NCI-H2227 (cell line): ENCODE results near the gene PACRG.

Source experiments
- DNase-seq: peaks from one replicate; lab custom pipeline; 2025; ENCODE audit not compliant: unreplicated experiment; lab: John Stamatoyannopoulos, UW

The PACRG gene

DNA sequence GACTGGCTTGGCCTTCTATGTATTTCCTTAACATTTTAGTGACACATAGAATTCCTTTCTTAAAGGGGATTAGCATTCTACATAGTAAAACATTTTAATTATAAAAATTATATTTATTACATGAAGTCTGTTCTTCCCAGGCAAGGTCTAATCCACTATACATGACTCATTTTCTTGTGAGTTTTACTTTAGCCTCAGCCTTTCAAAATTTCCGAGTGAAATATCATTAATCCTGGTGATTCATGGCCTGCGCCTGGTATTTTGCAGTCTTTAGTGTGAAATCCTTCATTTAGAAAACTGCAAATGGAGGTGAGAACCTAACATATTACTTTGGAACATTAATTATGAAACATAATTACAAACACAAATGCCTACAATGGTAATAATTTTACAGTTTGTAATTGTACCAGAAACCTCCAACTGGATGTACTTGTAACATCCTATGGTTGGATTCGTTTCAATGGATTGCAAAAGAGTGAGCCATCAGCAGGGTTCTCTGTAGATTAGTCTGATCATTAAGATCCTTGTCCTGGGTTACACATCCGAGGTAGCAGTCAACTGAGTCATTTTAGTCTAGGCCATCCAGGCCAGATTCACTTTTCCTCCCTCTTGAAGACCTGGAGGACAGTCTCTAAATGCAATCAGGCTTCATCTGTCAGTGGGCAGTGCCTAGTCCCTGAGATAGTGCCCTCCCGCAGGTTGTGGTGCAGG is 272.0 kb downstream of the PACRG start:
- DNase-seq, result no peak

DNA sequence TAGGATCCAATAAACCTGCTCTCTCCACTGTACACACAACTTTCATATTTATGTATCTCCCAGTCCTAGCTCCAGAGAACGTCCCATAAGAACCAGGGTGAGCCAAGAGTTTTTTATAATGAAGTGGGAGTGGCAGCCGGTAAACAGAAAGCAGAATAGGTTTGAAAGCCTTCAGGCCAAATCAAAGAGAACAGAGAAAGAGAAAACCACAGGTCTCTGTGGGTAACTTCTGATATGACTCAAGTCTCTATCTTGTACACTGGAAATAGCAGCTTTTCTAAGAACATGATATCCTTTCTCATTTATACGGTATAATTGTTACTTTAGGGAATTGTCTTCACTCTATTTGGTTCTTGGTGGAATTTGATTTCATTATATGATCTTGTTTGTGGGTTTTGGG is 273.6 kb downstream of the PACRG start:
- no peak for DNase-seq

DNA sequence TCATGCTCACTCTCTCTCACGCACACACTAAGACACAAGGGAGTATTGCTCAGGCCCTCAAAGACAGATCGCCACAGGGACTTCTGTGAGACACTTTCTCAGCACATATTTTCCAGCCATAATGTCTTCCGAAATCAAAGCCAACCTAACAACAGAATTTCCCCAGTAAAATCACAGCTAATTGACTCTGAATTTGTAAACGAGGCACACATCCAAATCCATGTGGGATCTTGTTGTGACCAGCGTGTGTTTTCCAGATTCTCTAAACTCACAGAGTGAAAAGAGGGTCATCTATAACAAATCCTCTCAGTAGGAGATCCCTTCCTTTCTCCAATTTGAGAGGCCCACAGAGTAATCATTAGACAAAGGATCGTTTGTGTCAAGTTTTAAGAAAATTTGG is 280.4 kb downstream of the PACRG start:
- DNase-seq, result no peak

DNA sequence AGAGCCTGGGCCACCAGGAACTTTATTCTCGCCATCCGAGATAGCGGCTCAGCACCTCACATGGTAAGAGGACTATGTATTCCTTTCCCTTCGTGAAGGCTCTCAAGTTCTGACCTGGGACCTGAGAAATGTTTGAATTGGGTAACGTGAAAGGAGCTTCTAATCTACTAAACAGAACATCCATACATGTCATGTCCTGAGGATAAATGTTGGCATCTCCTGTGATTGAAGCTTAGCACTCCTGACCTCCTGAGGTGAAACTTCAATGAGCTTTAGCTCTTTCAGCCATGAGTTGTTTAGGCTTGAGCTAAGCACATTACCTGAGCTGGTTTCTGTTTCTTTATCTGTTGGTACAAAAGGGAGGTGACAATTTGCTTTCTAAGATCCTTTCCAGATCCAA is 280.9 kb downstream of the PACRG start:
- DNase-seq, result no peak

DNA sequence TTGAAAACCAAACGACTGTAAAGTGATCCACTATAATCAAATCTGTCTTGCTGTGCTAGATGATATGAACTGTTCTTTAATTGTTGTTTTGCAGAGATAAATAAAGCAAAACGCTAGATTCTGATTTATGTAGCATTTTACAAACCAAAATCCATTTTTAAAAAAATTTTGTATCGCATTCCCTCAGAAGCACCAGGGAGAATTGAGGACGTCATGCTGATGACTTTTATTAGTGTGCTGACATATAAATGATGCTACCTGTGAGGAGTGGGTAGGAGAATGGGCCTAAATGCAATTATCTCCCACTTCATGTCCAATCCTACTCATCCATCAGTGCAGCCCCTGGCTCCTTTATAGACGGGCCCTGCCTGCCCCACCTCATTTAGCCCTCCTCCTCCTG is 282.4 kb downstream of the PACRG start:
- no peak for DNase-seq

DNA sequence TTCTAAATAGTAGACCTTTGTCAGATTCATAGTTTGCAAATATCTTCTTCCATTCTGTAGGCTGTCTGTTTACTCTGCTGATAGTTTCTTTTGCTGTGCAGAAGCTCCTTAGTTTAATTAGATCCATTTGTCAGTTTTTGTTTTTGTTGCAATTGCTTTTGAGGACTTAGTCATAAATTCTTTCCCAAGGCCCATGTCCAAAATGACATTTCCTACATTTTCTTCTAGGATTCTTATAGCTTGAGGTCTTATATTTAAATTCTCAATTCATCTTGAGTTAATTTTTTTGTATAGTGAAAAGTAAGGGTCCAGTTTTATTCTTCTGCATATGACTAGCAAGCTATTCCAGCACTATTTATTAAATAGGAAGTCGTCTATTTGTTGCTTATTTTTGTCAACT is 287.0 kb downstream of the PACRG start:
- no peak for DNase-seq

DNA sequence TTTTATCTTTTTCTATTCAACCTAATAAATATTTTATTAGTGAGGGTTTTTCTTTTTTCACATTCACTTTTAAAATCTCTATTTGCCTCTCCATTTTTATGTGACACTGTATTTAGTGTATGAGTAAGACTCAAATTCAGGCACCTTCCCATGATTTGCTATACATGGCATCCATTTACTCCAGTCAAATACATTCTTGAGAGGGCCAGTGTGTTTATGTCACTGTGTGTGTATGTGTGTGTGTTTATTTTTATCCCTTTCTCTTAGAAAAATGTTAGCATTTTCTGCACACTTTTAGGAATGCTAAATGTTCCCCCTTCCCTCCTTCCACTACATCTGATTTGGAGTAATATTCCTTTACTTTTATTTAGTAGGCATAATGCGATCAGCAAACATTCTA is 290.0 kb downstream of the PACRG start:
- no peak for DNase-seq

DNA sequence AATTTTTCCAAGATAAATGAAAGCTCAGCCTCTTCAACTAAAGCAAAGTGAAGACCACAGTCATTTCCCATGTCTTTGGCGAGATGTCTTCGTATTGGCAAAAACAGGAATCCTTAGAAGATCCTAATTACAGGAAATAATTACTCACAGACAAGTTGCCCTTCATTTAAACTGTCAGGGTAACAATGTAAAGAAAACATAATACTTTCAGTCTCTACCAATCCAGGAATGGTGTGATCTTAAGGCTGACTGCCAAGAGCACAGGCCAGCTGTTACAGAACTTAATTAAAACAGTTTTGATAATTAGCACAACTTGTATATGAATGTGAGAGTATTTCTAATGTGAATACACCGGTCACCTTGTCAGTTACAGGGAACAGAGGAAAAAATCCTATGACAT is 292.2 kb downstream of the PACRG start:
- DNase-seq, result no peak

DNA sequence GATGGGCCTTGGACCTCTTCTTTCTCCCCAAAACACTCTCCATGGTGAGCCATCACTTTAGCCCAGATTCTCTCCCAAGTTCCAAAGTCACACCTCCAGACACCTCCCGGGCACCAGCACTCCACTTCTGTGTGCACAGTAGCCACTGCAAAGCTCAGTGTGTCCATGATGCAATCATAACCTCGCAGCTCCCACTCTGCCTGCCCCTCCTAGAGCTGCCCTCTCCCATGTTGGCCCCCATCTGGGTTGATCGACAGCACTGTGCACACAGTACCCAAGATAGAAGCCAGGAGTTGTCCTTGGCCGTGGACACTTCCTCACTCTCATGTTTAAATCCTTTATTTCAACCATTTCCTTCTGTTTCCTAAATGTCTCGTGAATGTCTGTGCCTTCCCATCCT is 293.3 kb downstream of the PACRG start:
- no peak for DNase-seq

DNA sequence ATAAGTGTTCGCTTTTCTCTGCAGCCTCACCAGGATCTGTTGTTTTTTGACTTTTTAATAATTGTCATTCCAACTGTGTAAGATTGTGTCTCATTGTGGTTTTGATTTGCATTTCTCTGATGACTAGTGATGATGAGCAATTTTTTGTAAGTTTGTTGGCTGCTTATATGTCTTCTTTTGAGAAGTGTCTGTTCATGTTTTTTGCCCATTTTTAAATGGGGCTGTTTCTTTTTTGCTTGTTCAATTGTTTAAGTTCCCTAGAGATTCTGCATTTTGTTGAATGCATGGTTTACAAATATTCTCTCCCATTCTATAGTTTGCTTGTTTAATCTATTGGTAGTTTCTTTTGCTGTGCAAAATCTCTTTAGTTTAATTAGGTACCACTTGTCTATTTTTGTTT is 295.9 kb downstream of the PACRG start:
- DNase-seq, result no peak

DNA sequence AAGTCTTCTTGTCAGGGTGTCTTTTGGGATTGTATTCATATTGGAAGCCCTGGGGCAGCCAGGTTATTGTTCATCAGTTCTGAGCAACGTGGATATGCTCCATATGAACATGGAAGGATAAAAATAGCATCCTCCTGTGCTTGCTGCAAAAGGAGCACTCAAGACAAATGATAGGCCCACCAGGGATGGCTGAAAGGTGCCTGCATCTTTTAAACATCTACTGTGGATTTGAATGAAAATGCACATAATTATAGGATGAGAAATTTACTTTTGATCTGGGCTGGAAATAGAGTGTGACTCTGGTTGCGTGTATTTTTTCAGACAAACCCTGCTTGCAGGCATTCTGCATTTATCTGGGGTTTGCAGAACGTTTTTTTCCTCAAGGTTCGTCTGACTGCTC is 299.1 kb downstream of the PACRG start:
- DNase-seq, result no peak

DNA sequence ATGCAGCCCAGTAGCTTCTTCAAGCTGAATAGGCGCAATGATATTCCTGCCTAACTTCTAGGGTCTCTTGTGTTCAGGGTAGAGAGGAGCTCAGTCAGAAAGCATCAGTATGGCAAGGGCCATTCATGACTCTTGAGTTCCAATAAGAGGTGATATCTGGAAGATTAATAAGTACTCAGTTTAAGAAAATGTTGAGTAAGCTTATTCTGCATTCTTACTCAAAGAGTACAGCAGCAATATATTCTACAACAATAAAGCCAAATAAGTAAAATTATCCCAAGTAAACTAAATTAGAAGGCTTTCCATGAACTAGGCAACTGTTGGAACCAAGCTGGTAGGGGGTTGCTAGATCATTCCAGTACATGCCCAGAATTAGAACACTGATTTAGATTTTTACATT is 303.2 kb downstream of the PACRG start:
- no peak for DNase-seq

DNA sequence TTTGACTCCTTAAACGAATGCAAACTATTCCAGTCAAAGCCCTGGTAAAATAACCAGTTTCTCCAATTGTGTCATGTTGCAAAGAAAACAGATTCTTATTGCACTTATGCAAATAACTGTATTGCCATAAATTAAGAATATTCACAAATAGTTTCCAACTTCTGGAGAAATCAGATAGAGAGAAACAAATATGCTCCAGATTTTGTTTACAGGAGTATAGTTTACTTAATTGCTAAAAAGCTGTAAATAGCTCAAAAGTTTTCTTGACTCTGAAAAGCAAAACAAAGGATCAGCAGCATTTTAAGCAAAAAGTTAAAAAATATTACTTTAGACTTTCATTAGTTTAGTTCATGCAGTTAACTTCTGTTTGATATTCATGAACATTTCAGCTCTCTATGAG is 304.2 kb downstream of the PACRG start:
- DNase-seq, result no peak

DNA sequence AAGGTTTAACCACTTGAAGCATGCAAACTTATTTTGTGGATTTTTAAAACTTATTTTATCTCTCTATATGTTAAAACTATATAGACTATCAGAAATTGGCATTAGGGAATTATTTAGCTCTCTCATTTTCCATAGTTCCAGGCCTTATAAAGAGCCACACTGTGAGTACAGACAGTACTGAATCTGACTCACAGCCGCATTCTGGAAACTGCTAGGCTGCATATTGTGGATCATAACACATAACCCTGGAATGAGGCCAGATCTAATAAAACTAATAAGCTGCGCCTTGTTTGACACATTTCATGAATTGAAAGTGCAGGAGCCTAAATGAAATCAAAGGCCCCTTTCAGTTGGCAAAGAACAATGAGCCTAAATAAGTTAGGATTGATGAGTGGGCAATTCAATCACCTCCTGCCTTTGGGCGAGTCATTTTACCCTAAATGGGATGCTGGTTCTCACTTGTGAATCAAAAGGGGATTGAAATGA is 308.4 kb downstream of the PACRG start:
- no peak for DNase-seq

DNA sequence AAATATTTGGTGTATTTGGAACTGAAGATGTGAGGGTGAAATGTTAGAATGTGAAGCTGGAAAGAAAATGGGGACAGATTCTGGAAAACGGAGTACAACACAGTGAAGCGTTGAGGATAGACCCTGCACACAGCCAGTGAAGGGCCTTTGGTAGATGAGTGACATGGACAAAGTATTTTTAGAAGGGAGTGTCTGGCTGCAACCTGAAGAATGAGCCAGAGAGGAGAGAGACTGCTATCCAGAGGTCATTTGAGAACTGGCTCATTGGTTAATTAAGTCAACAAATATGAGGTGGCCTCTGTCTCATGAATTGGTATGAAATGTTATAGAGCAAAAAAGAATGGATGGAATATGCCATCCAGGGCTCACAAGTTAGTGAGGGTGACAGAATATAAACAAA is 310.5 kb downstream of the PACRG start:
- no peak for DNase-seq

DNA sequence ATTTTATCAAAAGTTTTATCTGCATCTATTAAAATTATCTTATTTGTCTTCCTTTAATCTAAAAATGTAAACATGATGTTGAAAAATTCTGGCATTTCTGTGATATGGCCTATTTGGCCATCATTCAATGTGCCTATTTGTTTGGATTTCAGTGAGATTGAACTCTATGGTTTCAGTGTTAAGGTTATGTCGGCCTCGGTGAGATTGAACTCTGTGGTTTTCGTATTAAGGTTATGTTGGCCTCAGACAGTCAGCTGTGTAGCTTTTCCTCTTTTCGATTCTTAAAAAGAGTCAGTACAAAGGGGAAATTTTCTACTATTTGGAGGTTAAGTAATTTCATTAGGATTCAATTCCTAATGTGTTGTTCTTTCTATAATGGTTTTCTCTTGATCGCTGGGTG is 320.6 kb downstream of the PACRG start:
- DNase-seq, result no peak

DNA sequence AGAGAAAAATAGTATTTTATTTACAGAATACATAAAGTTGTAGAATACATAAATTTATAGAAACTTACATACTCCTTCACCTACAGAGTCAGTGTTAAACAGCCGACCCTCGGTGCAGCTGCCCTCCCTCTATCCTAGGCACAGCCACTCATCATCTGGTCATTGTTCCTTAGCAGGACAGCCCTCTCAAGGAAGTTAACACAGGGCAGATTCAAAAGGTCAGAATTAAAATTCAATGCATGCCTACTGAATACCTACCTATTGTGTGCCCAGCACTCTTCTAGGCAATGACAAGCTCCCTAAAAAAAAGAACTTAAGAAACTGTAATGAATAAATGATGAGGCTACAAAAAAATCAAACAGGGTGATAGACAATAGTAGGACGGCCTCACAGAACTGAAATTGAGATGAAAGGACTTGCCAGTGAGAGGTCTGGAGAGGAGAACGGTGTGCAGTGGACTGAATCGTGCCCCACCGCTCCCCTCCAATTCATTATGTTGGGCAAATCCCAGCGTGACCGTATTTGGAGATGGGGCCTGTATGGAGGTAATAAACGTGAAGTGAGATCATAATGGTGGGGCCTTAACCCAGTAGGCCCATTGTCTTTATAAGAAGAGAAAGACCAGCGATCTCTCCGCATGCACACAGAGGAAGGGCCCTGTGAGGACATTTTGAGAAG is 326.0 kb downstream of the PACRG start:
- DNase-seq, result no peak

DNA sequence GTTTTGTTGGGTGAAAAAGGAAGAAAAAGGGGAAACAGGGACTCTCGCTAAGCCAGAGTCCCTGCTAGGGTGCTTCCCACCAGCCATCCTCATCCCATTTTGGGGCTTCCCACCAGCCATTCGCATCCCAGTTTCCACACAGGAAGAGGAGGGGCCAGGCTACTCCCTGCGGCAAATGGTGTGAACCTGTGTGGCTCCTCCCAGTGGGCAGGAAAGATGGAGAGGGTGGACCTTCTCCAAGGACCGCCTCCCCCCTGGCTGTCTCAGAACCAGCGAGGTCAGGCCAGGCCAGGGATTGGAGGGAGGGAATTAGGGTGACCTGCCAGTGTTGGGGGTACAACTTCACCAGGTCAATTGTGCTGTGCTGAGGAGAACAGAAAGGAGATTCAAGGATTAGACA is 326.9 kb downstream of the PACRG start:
- DNase-seq, result no peak

DNA sequence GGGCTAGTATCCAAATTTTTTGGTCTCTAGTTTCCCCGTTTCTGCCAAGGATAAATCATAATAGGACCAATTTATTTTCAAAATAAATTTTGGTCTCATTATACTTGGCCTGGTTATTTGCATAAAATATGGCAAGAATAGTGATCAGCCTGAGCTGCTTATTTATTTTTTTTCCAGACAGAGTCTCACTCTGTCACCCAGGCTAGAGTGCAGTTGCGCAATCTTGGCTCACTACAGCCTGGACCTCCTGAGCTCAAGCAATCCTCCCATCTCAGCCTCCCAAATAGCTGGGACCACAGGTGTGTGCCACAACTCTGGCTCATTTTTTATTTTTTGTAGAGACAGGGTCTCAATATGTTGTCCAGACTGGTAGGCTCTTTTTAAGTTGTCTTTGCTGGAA is 329.5 kb downstream of the PACRG start:
- no peak for DNase-seq

DNA sequence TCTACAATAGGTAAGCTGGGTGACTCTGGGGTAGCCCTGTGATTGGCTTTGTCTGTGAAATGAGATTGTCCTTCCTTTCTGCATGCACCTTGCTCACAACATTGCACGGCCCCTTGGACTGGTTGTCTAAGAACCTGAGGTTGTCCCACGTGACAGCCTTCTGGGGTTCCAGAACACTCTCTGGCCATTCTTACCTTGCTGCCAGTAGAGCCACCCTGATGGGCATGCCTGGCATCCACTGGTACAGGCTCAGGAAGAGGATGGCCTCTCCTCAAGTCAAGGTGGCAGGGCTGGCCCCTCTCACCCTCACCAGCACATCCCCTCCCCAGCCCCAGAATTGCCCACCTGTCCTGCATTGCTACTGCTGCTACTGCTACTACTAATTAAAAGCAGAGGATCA is 335.0 kb downstream of the PACRG start:
- DNase-seq, result no peak

DNA sequence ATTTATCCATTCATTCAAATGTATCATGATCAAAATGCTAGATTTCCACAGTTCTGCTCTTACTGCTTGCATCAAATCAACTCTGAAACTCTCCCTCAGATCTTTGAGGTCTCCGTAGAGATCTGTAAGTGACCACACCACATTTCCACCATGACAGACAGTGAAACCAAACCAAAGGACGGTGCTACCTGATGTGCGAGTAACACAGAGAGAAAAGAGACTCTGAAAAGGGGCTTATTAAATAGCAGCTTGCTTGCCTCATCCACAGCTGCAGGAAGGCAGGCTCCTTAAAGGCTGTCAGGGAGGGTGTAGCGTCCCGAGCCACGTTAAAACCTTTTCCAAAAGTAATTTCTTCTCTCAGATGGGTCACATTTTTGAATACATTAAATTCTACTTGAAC is 335.8 kb downstream of the PACRG start:
- no peak for DNase-seq

DNA sequence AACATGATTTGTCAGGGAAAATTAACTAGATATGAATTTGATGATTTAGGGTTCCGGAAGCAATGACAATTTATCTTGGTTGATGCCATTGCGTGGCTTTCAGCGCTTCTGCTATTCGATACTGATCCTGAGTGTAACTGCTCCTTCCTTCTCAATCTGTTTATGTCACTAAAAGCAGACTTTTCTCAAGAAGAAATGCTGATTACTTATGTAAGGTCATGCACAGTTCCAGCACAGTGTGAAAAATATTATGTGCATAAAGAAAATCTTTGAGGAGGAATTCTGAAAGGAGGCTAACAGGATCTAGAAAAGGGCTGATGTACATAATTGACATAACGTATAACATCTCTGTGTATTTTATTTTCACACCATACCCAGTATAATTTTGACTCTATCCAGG is 336.6 kb downstream of the PACRG start:
- DNase-seq, result no peak

DNA sequence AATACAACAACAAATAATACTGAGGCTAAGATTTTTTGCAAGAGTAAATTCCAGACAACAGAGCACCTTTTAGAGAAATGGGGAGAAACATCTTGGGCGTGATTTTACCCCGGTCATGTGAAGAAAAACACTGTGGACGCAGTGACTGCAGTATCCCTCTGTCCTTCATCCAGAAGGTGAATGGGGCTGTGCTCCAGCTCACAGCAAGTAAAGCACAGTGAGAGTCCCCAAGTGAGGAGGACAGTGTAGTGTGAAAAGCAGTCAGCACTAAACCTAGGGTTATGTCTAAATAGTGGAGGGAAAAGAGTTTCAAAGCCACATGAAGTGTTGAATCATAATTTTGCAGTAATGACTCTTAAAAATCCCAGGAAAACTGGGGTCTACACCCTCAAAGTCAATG is 338.4 kb downstream of the PACRG start:
- DNase-seq, result no peak
